Measurements from ENCODE around the gene EFEMP1. TPM values are rescaled to one million over a fixed set of nuclear protein-coding genes. Genes with fewer than 3 reads are reported as not detected.

EFEMP1 gene
- total and polyA plus RNA-seq, 10 of the 15 experiments (the other 5 are each of a cell fraction or from before 2014, with no cell fraction given) = 0.27 to 1.2 (median 0.35) TPM; not detected in 6

- no TSS peak for BruUV-seq (replicated peaks)
- WGBS (ENCODE audit: insufficient coverage, insufficient replicate concordance, low lambda C conversion rate, missing lambda C conversion rate) = 15% methylated on average over 5 of the region's 5 CpGs
- in situ Hi-C loops (cut with MboI) = no loop called here
Measured at GRCh38 chr2:55951533-55951932, 28.0 kb upstream of the EFEMP1 start.

GRCh38 chr2:55949613-55950012 is 26.0 kb upstream of the EFEMP1 start:
- ChIA-PET CTCF (interaction anchor here (1.1 kb wide), 1 partner anchor 11 kb away, joined by 3 read pairs; no protein-coding TSS in a partner anchor), POLR2A (no interaction called here), RAD21 (ENCODE audit: unreplicated experiment) (no interaction called here), SMC1A (ENCODE audit: uncharacterized antibody, unreplicated experiment) (interaction anchor here (0.6 to 1.4 kb wide), 2 partner anchors 11 to 15 kb away, joined by 3 read pairs; no protein-coding TSS in a partner anchor)
- no peaks in the 10 kb centered on the region for H3K79me2 ChIP-seq (ENCODE audit: control insufficient read depth, insufficient read depth, low read length)
- intact Hi-C loops (cut with micrococcal nuclease; ENCODE audit: unreplicated experiment) (no loop called here), in situ Hi-C loops (cut with MboI) (no loop called here)
- no peak for DNase-seq (ENCODE audit: low read depth, low spot score)
- BruUV-seq (replicated peaks) = no TSS peak
- H3K4me2 ChIP-seq (ENCODE audit: control insufficient read depth, insufficient read depth) = no peak overlapping the region
- no peaks in the 10 kb centered on the region for H3K9me3 ChIP-seq (replicated peaks; ENCODE audit: control insufficient read depth, insufficient read depth, low read length)
- H3K9ac ChIP-seq (ENCODE audit: control insufficient read depth, insufficient read depth, low read length) = no peak overlapping the region
- H3K27ac ChIP-seq (ENCODE audit: control insufficient read depth, insufficient read depth) = no peak overlapping the region
- FAIRE-seq = no peak
- 28% methylated on average over 2 of the region's 2 CpGs for WGBS (ENCODE audit: insufficient coverage, insufficient replicate concordance, low lambda C conversion rate, missing lambda C conversion rate)
- H2AFZ ChIP-seq (ENCODE audit: control insufficient read depth, low read depth, low read length) = no peak overlapping the region
- H4K20me1 ChIP-seq (ENCODE audit: control insufficient read depth, insufficient read depth) = no peaks in the 10 kb centered on the region
- no peak overlapping the region for H3K4me3 ChIP-seq
- H3K27me3 ChIP-seq (replicated peaks in 1 of 2; ENCODE audit: control insufficient read depth in 2 of 2, insufficient read depth in 2 of 2, low read length in 1 of 2) = no peaks in the 10 kb centered on the region
- no peaks in the 10 kb centered on the region for H3K36me3 ChIP-seq (ENCODE audit: control insufficient read depth in 2 of 2, insufficient read depth in 2 of 2, low read length in 1 of 2)
- H3K4me1 ChIP-seq (ENCODE audit: control insufficient read depth, insufficient read depth, low read length) = no peaks in the 10 kb centered on the region
- no peak for ATAC-seq
- no peak for TF ChIP-seq ZZZ3 (IDR thresholded peaks at IDR 0.05; ENCODE audit: control insufficient read depth, insufficient read length, low read depth)
- TF ChIP-seq JUNB (IDR thresholded peaks at IDR 0.05) = no peak
- TF ChIP-seq ZBTB11 (CRISPR knock-in tag; IDR thresholded peaks at IDR 0.05) = no peak
- no peak for TF ChIP-seq CHD4 (IDR thresholded peaks at IDR 0.05)
- no peak for TF ChIP-seq CBFB (IDR thresholded peaks at IDR 0.05; ENCODE audit: low read depth)
- TF ChIP-seq CREM (IDR thresholded peaks at IDR 0.05; ENCODE audit: low read depth) = no peak
- TF ChIP-seq POU2F2 (IDR thresholded peaks at IDR 0.05; ENCODE audit: borderline replicate concordance, low read depth, low read length) = no peak
- TF ChIP-seq USF1 (IDR thresholded peaks at IDR 0.05; ENCODE audit: borderline replicate concordance, extremely low read length, insufficient read depth, low read depth, low read length) = no peak
- TF ChIP-seq IRF3 (IDR thresholded peaks at IDR 0.05) = no peak
- TF ChIP-seq SREBF1 (IDR thresholded peaks at IDR 0.05; ENCODE audit: low read length) = no peak
- TF ChIP-seq FOXK2 (IDR thresholded peaks at IDR 0.05) = no peak
- TF ChIP-seq HDAC6 (IDR thresholded peaks at IDR 0.05; ENCODE audit: unreplicated experiment) = no peak

More at GRCh38 chr2:55951533-55951932, 28.0 kb upstream of the EFEMP1 start:
- Histone ChIP-seq H3K27me3 (replicated peaks in 1 of 2; ENCODE audit: control insufficient read depth in 2 of 2, insufficient read depth in 2 of 2, low read length in 1 of 2) (no peaks in the 10 kb centered on the region), H3K9me3 (replicated peaks; ENCODE audit: control insufficient read depth, insufficient read depth, low read length) (no peaks in the 10 kb centered on the region), H3K4me3 (no peak overlapping the region), H4K20me1 (ENCODE audit: control insufficient read depth, insufficient read depth) (no peaks in the 10 kb centered on the region), H2AFZ (ENCODE audit: control insufficient read depth, low read depth, low read length) (no peak overlapping the region), H3K79me2 (ENCODE audit: control insufficient read depth, insufficient read depth, low read length) (no peaks in the 10 kb centered on the region), H3K36me3 (ENCODE audit: control insufficient read depth in 2 of 2, insufficient read depth in 2 of 2, low read length in 1 of 2) (no peaks in the 10 kb centered on the region), H3K4me2 (ENCODE audit: control insufficient read depth, insufficient read depth) (no peak overlapping the region), H3K4me1 (ENCODE audit: control insufficient read depth, insufficient read depth, low read length) (no peaks in the 10 kb centered on the region), H3K9ac (ENCODE audit: control insufficient read depth, insufficient read depth, low read length) (no peak overlapping the region), H3K27ac (ENCODE audit: control insufficient read depth, insufficient read depth) (no peak overlapping the region)
- CTCF ChIA-PET = interaction anchor here (1.8 kb wide), 1 partner anchor 9 kb away, joined by 4 read pairs; no protein-coding TSS in a partner anchor
- RAD21 ChIA-PET (ENCODE audit: unreplicated experiment) = no interaction called here
- no peak for TF ChIP-seq NBN (IDR thresholded peaks at IDR 0.05)
- intact Hi-C loops (cut with micrococcal nuclease; ENCODE audit: unreplicated experiment) = no loop called here
- DNase-seq (ENCODE audit: low read depth, low spot score) (no peak), FAIRE-seq (no peak), ATAC-seq (no peak)
- SMC1A ChIA-PET (ENCODE audit: uncharacterized antibody, unreplicated experiment) = no interaction called here
- POLR2A ChIA-PET = no interaction called here
